ENCODE data around the gene ACVRL1. TPM values are rescaled to one million over a fixed set of nuclear protein-coding genes. Genes with fewer than 3 reads are reported as not detected.

ACVRL1 gene
- total RNA-seq, 1 experiment from 2014 or later: 0.98 TPM

- ATAC-seq: no peak
- TF ChIP-seq E2F5 (CRISPR knock-in tag; IDR thresholded peaks at IDR 0.05): no peak
- TF ChIP-seq CREB1 (CRISPR knock-in tag; IDR thresholded peaks at IDR 0.05): no peak
- no peak for TF ChIP-seq ETV6 (CRISPR knock-in tag; IDR thresholded peaks at IDR 0.05)
- TF ChIP-seq TCF7 (CRISPR knock-in tag; IDR thresholded peaks at IDR 0.05; ENCODE audit: low read depth): no peak
- no peak for TF ChIP-seq FOXP4 (CRISPR knock-in tag; IDR thresholded peaks at IDR 0.05)
- TF ChIP-seq TP53 (CRISPR knock-in tag; IDR thresholded peaks at IDR 0.05): no peak
- no peak for TF ChIP-seq CBFB (CRISPR knock-in tag; IDR thresholded peaks at IDR 0.05; ENCODE audit: low read depth)
- TF ChIP-seq ATF3 (CRISPR knock-in tag; conservative IDR thresholded peaks at IDR 0.05): no peak
- no peak for TF ChIP-seq IRF2 (CRISPR knock-in tag; IDR thresholded peaks at IDR 0.05; ENCODE audit: borderline replicate concordance, low read depth)
- no peak for TF ChIP-seq CDX4 (CRISPR knock-in tag; IDR thresholded peaks at IDR 0.05; ENCODE audit: borderline replicate concordance)
- no peak for TF ChIP-seq CTCF (IDR thresholded peaks at IDR 0.05)
- no peak for TF ChIP-seq HMGXB4 (CRISPR knock-in tag; IDR thresholded peaks at IDR 0.05)
- no peak for TF ChIP-seq CREM (CRISPR knock-in tag; IDR thresholded peaks at IDR 0.05)
- no peak for TF ChIP-seq USF2 (CRISPR knock-in tag; IDR thresholded peaks at IDR 0.05)
- no peak for TF ChIP-seq ATF6 (CRISPR knock-in tag; IDR thresholded peaks at IDR 0.05)
- Mint-ChIP-seq H3K4me1 (peaks cover 4% of the 10 kb centered on the region), H3K27ac (no peak overlapping the region), H3K27me3 (ENCODE audit: low read depth) (peaks cover 80% of the 10 kb centered on the region), H3K4me3 (no peak overlapping the region), H3K36me3 (peaks cover 11% of the 10 kb centered on the region), H3K9me3 (peaks cover 24% of the 10 kb centered on the region)
- ChIA-PET CTCF (interaction anchor here (2.0 kb wide), 1 partner anchor 35 kb away, joined by 11 read pairs; no protein-coding TSS in a partner anchor), POLR2A (no interaction called here)
- DNase-seq (ENCODE audit: low spot score): no peak
Observed at GRCh38 chr12:51948066-51948465, 40.8 kb downstream of the ACVRL1 start.

Measured in WTC11 (cell line).